HG02588 (cell line): ENCODE results near the gene VENTX.
"Not testable (repeated sequence)": the region's sequence is repeated elsewhere in the genome, so short reads cannot be mapped to it uniquely, and the experiment has no call there.

Source experiments
- ATAC-seq: cut with Tn5 transposase; IDR thresholded peaks from one replicate; pipeline ENCODE4 v1.9.1; 2021; ENCODE audit warnings: mild to moderate bottlenecking, moderate library complexity; ENCODE audit not compliant: unreplicated experiment

Gene VENTX

DNA sequence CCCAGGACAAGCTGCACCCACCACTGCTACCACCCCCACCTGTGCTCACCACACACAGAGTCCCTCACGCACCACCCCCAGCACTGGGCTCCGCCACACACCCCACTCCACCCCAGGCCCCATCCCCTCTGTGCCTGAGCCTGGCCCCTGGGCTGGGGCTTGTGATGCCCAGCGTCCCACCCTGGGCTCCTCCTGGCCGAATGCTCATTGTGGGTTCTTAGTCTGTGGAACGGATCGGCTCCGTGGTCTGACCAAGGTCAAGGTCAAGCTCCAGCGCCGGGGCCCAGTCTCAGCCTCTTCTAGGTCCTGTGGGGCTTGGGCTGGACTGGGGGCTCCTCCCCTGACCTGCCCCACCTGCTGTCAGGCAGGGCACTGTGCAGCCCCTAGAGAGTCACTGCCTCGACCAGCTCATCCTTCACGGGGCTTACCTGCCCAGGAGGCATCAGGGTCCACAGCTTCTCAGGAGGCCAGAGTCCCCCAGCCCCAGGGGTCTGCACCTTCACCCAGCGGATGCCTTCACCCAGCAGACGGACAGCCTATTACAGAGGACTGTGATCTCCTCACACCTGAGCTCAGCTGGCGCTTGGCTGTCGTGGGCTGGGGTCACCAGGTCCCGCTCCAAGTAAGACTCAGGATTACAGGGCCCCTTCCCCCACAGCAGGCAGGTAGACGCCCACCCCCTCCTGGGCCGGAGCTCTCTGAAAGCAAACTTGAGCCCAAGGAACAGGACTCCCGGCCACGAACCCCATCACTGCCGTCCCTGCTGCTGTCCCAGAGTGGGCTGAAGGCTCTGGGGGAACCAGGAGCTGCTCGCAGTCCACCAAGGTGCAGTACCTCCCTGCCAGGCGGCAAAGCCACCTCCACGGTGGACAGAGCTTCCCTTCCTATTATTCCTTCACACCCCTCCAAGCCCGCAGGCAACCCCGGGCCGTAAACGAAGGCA is 22.9 kb upstream of the VENTX start:
- ATAC-seq, result no peak

DNA sequence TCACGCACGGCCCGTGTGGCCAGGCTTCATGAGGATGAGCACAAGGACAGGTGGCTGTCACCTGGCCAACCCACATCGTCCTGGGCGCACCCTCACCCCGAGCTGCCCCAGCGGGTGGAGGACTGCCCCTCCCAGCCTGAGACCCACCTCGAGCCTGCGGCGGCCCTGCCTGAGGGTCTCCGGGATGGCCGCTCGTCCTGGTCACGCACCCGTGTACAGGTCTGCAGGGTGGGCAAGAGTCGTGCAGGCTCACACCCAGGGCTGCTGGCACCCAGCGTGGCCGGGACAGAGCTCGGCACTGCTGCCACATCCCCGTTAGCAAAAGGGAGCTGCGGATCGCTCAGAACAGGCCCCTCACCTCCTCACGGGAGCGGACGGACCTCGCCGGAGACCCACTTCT is 22.1 kb upstream of the VENTX start:
- ATAC-seq, result no peak

DNA sequence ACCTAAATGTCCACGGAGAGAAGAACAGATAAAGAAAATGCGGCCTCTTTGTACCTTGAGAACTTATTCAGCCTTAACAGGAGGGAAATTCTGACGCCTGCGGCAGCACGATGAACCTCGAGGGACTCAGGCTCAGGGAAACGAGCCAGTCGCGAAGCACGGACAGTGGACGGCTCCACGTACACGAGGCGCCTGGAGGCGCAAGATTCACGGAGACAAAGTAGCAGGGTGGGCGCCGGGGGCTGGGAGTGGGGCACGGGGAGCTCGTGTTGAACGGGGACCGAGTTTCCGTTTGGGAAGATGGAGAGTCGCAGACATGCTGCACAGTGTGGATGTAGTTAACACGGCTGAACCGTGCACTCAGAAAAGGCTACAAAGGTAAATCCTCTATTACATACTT is 20.9 kb upstream of the VENTX start:
- ATAC-seq, result no peak

DNA sequence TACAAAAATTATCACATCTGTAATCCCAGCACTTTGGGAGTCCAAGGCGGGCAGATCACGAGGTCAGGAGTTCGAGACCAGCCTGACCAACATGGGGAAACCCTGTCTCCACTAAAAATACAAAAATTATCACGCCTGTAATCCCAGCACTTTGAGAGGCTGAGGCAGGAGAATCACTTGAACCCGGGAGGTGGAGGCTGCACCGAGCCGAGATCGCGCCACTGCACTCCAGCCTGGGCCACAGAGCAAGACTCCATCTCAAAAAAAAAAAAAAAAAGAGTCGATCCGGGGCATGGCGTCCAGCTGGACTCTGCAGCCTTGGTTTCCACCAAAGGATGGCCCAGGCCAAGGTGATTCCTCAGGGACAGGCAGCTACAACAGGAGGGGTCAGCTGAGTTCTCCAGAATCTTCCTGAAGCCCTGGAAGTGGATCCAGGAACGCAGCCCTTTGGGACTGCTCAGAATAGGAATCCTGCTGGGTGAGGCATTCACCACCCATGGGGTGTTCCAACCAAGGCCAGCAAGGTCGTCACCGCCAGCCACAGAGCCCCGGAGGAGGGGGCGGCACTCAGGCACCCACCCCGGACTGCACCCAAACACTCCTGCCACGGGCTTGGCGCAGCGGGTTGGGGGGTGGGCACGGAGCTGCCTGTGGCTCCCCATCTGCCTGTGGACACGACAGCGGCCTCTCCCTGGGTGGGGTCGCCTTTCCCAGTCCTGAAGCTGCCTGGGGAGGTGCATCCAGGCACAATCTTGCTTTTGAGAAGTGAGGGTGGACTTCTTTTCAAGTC is 19.7 kb upstream of the VENTX start:
- no peak for ATAC-seq

- ATAC-seq, result no peak
Measured at GRCh38 chr10:133218891-133219290, 18.8 kb upstream of the VENTX start.

- no peak for ATAC-seq
Measured at GRCh38 chr10:133219782-133220181, 17.9 kb upstream of the VENTX start.

DNA sequence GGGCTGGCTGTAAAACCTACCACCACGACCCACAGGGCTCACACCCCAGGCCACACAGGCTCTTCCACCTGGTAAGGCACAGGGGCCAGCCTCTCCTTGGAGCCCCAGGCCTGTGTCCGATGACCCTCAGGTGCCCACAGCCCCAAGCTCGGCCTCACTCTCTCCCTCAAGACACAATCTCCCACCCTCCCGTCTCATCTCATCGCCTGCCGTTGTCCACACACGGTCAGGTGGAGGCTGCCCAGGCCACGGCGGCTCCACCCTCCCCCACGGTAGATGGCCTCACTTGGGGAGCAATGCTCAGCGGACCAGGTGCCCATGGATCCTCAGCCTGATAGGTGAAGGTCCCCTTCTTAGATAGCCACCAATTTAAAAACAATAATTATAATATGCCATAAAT is 16.3 kb upstream of the VENTX start:
- no peak for ATAC-seq

DNA sequence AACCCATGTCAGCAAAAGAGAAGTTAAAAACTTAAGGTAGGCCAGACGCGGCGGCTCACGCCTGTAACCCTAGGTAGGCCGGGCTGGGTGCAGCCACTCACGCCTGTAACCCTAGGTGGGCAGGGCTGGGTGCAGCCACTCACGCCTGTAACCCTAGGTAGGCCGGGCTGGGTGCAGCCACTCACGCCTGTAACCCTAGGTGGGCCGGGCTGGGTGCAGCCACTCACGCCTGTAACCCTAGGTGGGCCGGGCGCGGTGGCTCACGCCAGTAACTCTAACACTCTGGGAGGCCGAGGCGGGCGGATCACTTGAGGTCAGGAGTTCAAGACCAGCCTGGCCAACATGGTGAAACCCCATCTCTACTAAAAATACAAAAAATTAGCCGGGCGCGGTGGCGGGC is 15.9 kb upstream of the VENTX start:
- not testable (repeated sequence) for ATAC-seq

DNA sequence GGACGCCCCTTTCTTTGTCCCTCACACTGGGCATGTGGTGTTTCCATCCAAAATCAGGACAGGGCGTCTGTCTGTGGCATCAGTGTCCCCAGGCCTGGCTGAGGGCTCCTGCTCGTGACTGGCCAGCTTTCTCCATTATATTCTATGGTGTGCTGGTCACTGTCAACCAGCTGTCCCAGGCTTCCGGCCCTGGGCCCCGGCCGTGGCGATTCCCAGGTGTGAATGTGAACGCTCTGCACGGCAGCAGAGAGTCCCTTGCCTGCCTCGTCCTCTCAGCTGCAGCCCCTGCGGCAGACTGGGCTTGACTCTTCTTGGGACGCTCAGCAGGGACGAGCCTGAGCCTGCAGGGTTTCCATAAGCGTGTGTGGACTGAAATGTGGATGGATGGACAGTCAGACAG is 13.6 kb upstream of the VENTX start:
- no peak for ATAC-seq

DNA sequence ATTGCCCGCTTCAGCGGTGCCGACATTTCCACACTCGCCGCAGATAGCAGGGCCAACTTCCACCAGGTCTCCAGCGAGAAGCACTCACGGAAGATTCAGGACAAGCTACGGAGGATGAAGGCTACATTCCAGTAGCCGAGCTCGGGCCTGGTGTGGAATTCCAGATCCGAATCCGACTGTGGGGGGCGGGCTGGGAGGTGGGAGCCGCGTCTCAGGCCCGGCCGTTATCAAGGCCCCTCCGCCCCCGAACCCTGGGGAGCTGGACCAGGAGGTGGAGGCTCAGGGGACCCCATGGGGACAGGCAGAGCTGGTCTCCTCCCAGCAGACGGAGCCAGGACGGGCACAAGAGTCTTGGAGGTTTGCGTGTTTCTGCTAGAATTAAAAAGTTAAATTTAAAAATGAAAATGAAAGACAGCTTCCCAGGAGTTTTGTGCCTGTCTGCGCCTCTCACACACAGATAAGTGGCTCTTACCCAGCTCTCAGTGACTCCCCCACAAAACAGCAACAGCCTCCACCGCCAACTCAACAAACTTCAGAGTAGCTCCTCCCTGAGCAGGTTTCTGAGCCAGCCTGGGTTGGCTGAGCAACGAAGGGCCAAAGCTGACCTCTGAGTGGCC is 12.8 kb upstream of the VENTX start:
- ATAC-seq, result no peak

DNA sequence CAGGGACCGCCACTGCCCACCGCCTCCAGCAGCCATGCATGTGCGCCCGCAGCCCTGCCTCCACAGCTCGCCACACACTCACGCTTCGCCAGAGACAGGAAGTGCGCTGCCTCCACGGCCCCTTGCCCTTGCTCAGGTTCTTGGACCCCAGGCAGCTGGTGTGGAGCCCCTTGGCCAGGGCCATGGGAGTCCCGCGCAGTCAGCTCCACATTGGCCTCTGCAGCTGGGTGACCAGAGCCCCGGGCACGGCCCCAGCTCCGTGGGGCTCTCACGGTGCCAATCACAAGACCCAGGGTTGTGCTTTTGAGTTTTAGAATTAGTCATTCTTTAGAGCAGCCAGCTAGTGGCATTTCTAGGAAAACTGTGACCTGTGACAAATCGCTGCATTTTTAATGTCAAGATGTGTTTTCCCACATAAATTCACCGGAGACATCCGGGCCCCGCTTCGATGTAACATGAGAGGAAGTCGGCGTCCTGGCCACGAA is 11.9 kb upstream of the VENTX start:
- ATAC-seq, result no peak

- no peak for ATAC-seq
Measured at GRCh38 chr10:133226251-133226808, 11.3 kb upstream of the VENTX start.

GRCh38 chr10:133227256-133227655 is 10.4 kb upstream of the VENTX start:
- ATAC-seq, result no peak

GRCh38 chr10:133229265-133230043 is 8.2 kb upstream of the VENTX start:
- ATAC-seq, result no peak

- ATAC-seq, result no peak
Measured at GRCh38 chr10:133230044-133230361, 7.7 kb upstream of the VENTX start, which contains the start of gene UTF1. Gene UTF1 (plus strand): TSS chr10:133230217. CDS start chr10:133230289, 72 bp downstream.

- no peak for ATAC-seq
Measured at GRCh38 chr10:133230387-133231195, 7.1 kb upstream of the VENTX start.

GRCh38 chr10:133231244-133231945 is 6.3 kb upstream of the VENTX start:
- no peak for ATAC-seq

GRCh38 chr10:133231946-133232574 is 5.6 kb upstream of the VENTX start:
- no peak for ATAC-seq
